DOHH2 (cell line): ENCODE results near the gene EFTUD2.

Source experiments
- H3F3A ChIP-seq: fragments of 200-600 bp; sonication (generic), shearing (Covaris generic); 2 replicates; pipeline ENCODE4 v1.6.0; 2016; ENCODE audit warnings: antibody characterized with exemption, mild to moderate bottlenecking; ENCODE audit not compliant: control insufficient read depth, insufficient read depth
- H3K27ac ChIP-seq: fragments of 200-600 bp; sonication (generic); 2 replicates; pipeline ENCODE4 v1.5.1; 2014; ENCODE audit warnings: low read depth, mild to moderate bottlenecking, low read length, moderate library complexity
- H3K27me3 ChIP-seq: fragments of 200-600 bp; sonication (generic); 2 replicates; pipeline ENCODE4 v1.6.1; 2014; ENCODE audit warnings: mild to moderate bottlenecking, low read length, mixed read lengths; ENCODE audit not compliant: control insufficient read depth
- H3K36me3 ChIP-seq: fragments of 200-600 bp; sonication (generic); 2 replicates; pipeline ENCODE4 v1.6.1; 2014; ENCODE audit warnings: mild to moderate bottlenecking, low read length, moderate library complexity, mixed read lengths; ENCODE audit not compliant: control insufficient read depth
- H3K4me1 ChIP-seq: fragments of 200-600 bp; sonication (generic); 2 replicates; pipeline ENCODE4 v1.6.1; 2014; ENCODE audit warnings: mild to moderate bottlenecking, low read length, mixed read lengths; ENCODE audit not compliant: control insufficient read depth
- H3K4me2 ChIP-seq: fragments of 200-600 bp; sonication (generic); 2 replicates; pipeline ENCODE4 v1.6.0; 2014; ENCODE audit warnings: mild to moderate bottlenecking, low read length, moderate library complexity
- H3K4me3 ChIP-seq: fragments of 200-600 bp; sonication (generic); 2 replicates; pipeline ENCODE4 v1.5.1; 2014; ENCODE audit warnings: mild to moderate bottlenecking, low read length, mixed read lengths
- H3K79me2 ChIP-seq: fragments of 200-600 bp; sonication (generic); 2 replicates; pipeline ENCODE4 v1.6.1; 2014; ENCODE audit warnings: mild to moderate bottlenecking, low read length, mixed read lengths; ENCODE audit not compliant: control insufficient read depth
- H3K9me2 ChIP-seq: fragments of 200-600 bp; sonication (generic); replicated peaks from 2 replicates; pipeline ENCODE4 v1.6.1; 2014; ENCODE audit warnings: mild to moderate bottlenecking, low read length, mixed read lengths; ENCODE audit not compliant: control insufficient read depth
- H3K9me3 ChIP-seq: fragments of 200-600 bp; sonication (generic); 2 replicates; pipeline ENCODE4 v1.6.1; 2014; ENCODE audit warnings: antibody characterized with exemption, low read length, mixed read lengths; ENCODE audit not compliant: control insufficient read depth, insufficient read depth
- H4K20me1 ChIP-seq: fragments of 200-600 bp; sonication (generic); 2 replicates; pipeline ENCODE4 v1.6.0; 2014; ENCODE audit warnings: low read depth, mild to moderate bottlenecking, antibody characterized with exemption, low read length, moderate library complexity; ENCODE audit not compliant: control insufficient read depth, insufficient read depth
- EZH2phosphoT487 ChIP-seq: fragments of 200-600 bp; sonication (generic); IDR thresholded peaks from 2 replicates; pipeline ENCODE4 v1.6.1; 2017; ENCODE audit warnings: borderline replicate concordance, mild to moderate bottlenecking, antibody characterized with exemption, low read length, moderate library complexity, mixed read lengths
- TF ChIP-seq, protein P1 (sequence below): fragments of 200-600 bp; sonication (generic); IDR thresholded peaks from one replicate; pipeline ENCODE4 v1.5.1; 2014; ENCODE audit warnings: antibody characterized with exemption, mild to moderate bottlenecking, low read depth, low read length; ENCODE audit not compliant: poor library complexity, severe bottlenecking

The EFTUD2 gene

DNA sequence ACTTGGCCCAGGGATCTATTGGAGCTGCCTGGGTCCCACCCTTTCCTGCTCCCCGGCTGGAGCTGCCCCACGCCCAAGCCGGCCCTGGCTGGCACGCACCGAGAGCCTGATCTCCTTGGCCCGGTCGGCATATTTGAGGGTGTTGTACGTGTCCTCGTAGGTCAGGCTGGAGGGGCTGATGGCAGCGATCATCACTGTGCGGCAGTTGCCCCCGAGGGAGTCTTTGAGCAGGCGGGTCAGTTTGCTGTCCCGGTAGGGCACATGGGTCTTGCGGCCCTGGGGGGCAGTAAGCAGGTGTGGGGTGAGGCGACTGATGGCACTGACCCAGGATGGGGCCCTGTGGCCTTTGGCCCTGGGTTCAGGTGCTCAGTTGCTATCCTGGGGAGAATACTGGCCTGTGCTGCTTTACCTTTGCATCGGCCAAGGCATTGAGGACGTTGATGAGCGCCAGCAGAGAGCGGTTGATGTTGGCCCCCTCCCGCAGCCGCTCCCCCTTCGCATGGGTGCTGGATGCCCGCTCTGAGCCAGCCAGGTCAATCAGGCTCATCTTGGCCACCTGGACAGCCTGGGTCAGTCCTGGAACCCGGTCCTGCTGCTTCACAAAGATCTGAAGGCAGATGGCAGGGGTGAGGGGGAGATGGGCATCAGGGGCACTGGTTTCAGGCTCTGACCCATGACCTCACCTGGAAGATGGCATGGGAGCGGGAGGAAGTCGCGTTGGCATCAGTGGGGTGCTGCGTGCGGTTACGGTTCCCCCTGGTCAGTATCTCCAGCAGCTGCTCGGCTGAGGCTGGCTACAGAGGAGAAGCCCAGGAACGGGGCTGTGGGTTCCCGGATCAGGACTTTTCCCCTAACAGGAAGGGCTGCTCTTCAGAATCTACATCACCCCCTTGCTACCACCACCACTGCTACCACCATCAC lies 34.8 kb upstream of the EFTUD2 start:
- Histone ChIP-seq H3K36me3 (peaks cover 83% of the 10 kb centered on the region), H4K20me1 (no peaks in the 10 kb centered on the region), H3K4me1 (no peaks in the 10 kb centered on the region), H3K79me2 (peaks cover 30% of the 10 kb centered on the region), H3K9me3 (no peaks in the 10 kb centered on the region), H3F3A (peaks cover 4% of the 10 kb centered on the region; the same call in 1 of the 2 replicates), H3K4me2 (no peak overlapping the region), H3K27me3 (no peaks in the 10 kb centered on the region), H3K4me3 (no peak overlapping the region), H3K9me2 (no peaks in the 10 kb centered on the region), H3K27ac (no peak overlapping the region)
- no peak for TF ChIP-seq EZH2phosphoT487
- TF ChIP-seq, protein P1, sequence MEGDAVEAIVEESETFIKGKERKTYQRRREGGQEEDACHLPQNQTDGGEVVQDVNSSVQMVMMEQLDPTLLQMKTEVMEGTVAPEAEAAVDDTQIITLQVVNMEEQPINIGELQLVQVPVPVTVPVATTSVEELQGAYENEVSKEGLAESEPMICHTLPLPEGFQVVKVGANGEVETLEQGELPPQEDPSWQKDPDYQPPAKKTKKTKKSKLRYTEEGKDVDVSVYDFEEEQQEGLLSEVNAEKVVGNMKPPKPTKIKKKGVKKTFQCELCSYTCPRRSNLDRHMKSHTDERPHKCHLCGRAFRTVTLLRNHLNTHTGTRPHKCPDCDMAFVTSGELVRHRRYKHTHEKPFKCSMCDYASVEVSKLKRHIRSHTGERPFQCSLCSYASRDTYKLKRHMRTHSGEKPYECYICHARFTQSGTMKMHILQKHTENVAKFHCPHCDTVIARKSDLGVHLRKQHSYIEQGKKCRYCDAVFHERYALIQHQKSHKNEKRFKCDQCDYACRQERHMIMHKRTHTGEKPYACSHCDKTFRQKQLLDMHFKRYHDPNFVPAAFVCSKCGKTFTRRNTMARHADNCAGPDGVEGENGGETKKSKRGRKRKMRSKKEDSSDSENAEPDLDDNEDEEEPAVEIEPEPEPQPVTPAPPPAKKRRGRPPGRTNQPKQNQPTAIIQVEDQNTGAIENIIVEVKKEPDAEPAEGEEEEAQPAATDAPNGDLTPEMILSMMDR = no peak

DNA sequence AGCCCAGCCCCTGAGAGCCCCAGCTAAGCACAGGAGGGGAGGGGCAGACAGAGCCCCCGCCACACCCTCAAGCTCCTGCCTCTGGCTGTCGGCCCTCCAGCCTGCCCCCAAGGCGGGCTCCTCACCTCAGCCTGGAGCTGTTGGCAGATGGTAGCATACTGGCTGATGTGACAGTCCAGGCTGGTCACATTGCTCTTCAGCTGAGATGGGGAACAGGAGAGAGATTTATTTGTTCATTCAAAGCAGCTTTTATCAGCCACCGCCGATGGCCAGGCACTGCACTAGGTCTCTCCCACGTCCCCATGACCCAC lies 33.5 kb upstream of the EFTUD2 start:
- peaks cover 89% of the 10 kb centered on the region for H3K36me3 ChIP-seq
- peaks cover 17% of the 10 kb centered on the region for H3K79me2 ChIP-seq
- H3F3A ChIP-seq = peaks cover 4% of the 10 kb centered on the region; the same call in 1 of the 2 replicates
- H3K4me1 ChIP-seq = no peaks in the 10 kb centered on the region
- H3K27me3 ChIP-seq = no peaks in the 10 kb centered on the region
- H4K20me1 ChIP-seq = no peaks in the 10 kb centered on the region
- no peak overlapping the region for H3K4me2 ChIP-seq
- H3K9me3 ChIP-seq = no peaks in the 10 kb centered on the region
- no peak overlapping the region for H3K27ac ChIP-seq
- no peaks in the 10 kb centered on the region for H3K9me2 ChIP-seq
- H3K4me3 ChIP-seq = no peak overlapping the region
- TF ChIP-seq, protein P1 = no peak
- TF ChIP-seq EZH2phosphoT487 = no peak

DNA sequence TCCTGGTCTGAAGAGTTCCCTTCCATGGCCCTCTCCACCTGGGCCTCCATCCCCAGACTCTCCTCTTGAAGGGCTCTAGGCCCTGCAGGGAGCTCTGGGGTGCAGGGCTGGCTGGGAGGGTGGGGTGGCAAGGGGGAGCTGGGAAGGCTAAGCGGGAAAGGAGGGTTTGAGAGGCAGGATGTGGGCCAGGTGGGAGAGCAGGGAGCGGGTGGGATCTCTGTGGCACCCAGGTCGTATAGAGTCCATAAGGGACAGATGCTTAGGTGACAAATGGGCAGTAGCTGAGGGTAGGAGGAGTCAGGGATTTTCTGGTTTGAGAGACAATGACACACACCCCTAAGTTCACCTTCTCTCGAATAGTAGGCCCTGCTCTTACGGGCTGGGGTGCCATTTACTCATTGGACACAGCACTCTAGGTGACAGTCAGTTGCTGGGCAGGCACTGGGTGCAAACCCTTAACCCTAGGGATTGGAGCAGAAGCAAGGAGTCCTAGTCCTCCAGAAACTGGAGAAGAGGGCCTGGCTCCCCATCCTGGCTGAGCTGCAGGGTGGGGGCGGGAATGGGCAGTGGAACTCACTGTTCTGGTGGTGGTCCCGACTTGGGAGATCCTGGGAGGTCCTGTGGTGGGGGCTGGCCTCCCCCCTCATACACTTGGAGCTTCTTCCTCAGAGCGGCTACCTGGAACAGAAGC lies 33.0 kb upstream of the EFTUD2 start:
- TF ChIP-seq EZH2phosphoT487 = no peak
- TF ChIP-seq, protein P1 = no peak
- Histone ChIP-seq H3K4me1 (no peaks in the 10 kb centered on the region), H3K79me2 (peaks cover 12% of the 10 kb centered on the region), H4K20me1 (no peaks in the 10 kb centered on the region), H3K9me2 (no peaks in the 10 kb centered on the region), H3K27me3 (no peaks in the 10 kb centered on the region), H3K27ac (no peak overlapping the region), H3K4me2 (no peak overlapping the region), H3K36me3 (peaks cover 94% of the 10 kb centered on the region), H3K9me3 (no peaks in the 10 kb centered on the region), H3F3A (peaks cover under 1% of the 10 kb centered on the region; the same call in 1 of the 2 replicates), H3K4me3 (no peak overlapping the region)
